GM18499 (cell line): ENCODE results near the gene MTHFD2L.
A peak's percentile ranks its signal among the peaks of the same experiment; 100 is the strongest.
"Not testable (repeated sequence)": the region's sequence is repeated elsewhere in the genome, so short reads cannot be mapped to it uniquely, and the experiment has no call there.

Source experiments
- ATAC-seq: cut with Tn5 transposase; IDR thresholded peaks from one replicate; pipeline ENCODE4 v1.9.1; 2021; ENCODE audit warnings: moderate number of reproducible peaks; ENCODE audit not compliant: insufficient read depth, unreplicated experiment

Gene MTHFD2L

GRCh38 chr4:74181219-74181618, 23.3 kb downstream of the MTHFD2L start:
- ATAC-seq = no peak

GRCh38 chr4:74188912-74189311, 31.0 kb downstream of the MTHFD2L start:
- no peak for ATAC-seq

DNA sequence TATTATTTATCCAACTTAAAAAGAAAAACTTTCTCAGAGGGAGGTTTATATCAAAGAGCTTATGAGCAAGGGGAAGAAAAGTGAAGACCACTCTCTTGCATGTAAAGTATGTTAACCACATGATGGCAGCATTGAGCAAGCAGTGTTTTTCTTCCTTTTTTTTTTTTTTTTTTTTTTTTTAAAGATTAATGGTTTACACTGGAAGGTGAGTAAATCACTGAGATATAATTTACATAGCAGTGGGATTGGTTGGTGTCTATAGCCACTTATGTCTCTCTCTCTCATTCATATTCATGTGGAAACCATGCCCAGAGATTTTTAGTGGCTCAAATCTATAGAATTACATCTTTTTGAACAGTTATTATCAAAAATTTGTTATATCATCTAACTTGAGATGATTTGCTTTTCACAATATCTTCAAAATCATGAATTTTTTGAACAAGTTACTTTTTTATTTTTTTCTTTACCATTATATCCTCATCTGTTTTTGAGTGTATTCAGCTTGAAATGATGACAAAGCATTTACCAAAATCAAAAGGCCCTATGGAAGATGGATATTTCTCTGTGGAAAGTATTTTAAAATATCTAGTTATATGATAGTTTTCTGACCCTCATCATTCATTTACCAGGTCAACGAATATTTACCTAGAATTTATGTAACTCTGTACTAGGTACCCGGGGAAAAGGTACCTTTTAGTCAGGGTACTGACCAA, 31.6 kb downstream of the MTHFD2L start:
- no peak for ATAC-seq

DNA sequence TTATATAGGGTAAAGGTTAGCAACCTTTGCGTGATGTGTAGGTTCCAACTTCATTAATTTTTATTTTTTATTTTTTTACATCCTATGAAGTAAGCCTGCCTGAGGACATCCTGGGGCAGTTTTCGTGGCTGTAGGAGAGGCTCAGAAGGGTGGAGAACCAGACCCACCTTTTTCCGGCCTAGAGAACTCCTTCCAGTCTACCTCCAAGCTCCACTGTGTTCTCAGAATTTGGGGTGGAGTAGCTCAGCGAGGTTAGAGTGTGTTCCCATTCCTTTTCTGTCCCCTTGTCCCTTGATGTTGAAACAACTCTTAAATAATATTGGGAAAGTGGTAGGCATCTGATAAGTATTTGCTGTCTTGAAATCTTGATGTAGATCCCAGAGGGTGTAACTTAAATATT, 32.4 kb downstream of the MTHFD2L start:
- ATAC-seq = no peak

GRCh38 chr4:74190919-74191397, 33.0 kb downstream of the MTHFD2L start:
- ATAC-seq = no peak

DNA sequence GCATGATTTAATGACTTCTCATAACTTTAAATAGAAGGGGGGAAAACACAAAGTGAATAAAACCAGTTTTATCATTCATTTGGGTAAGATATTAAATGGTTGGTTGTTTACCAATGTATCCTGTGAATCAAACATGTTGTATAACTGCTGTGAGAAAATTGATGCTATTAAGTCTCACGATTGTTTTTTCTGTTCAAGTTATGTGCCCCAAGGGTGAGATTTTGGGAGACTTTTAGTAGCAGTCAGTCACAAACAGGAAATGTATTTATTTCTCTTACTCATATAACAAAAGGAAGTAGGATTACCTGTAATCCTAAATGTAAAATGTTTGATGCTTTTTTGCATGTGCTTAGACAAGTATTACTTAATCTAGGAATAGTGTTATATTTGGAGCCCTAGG, 39.2 kb downstream of the MTHFD2L start:
- ATAC-seq = peak; percentile 73

- ATAC-seq = no peak
These were observed 44.2 kb downstream of the MTHFD2L start for GRCh38 chr4:74202062-74202586.

DNA sequence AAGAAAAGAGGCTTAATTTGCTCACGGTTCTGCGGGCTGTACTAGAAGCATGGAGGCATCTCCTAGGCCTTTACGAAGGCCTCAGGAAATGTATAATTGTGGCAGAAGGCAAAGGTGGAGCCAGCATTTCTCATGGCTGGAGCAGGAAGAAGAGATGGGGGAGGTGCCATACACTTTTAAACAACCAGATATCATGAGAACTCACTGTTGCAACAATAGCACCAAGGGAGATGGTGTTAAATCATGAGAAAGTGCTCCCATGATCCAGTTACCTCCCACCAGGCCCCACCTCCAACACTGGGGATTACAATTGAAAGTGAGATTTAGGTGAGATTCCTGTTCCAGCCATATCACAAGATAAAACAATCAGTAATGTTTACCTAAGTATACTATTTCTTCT, 45.5 kb downstream of the MTHFD2L start:
- ATAC-seq = no peak

GRCh38 chr4:74205046-74205445, 47.1 kb downstream of the MTHFD2L start:
- no peak for ATAC-seq

DNA sequence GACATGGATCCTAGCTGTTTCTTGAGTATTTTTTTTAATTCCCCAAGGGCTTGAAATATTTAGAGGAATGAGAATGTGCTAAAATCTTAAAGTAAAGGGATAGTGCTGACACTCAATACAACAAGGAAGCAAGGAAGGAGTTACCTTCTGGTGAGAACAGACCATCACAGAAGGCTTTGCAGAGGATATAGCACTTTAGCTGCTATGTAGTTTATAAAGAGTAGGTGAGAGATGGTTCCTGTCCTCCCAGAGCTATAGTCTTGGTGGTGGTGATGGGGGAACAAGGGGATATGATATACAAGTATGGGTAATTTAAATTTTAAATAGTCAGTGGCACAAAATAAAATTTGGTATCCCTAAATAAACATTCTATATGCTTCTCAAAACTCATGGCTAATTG, 47.6 kb downstream of the MTHFD2L start:
- no peak for ATAC-seq

DNA sequence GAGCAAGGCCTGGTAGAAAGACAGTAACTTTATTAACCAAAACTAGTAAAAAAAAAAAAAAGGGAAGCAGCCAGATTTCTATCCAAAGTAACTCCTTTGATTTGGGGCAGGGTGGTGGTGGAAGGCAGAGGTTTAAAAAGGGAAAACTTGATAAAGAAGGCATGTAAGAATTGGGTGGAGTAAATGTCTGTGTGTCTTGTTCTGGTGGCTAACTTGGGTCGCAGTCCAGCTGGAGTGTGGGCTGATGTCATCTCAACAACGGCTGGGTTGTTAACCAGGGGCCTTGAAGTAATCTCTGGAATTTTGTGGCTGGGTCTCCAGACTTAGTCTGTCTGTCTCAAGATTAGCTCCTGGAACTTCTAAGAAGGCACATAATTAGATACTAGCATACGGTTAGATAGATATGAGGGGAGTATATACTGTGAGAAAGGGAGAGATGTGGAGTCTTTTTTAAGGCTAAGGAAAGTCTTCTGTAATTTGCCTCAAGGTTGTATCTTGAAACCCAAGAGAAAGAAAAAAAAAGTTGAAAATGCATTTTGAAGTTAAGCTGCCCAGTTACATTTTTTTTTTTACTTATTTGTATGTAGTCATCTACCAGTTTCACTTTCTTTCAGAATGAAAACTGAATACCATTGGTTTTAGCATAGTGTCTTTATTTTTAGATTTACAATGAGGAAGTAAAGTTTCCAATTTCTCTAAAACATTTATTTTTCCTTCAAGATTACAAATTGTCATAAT, 48.3 kb downstream of the MTHFD2L start:
- peak; percentile 82 for ATAC-seq

- ATAC-seq = not testable (repeated sequence)
These were observed 56.7 kb downstream of the MTHFD2L start for GRCh38 chr4:74214457-74215159.

GRCh38 chr4:74215236-74215635, 57.3 kb downstream of the MTHFD2L start:
- not testable (repeated sequence) for ATAC-seq

- no peak for ATAC-seq
These were observed 59.4 kb downstream of the MTHFD2L start for GRCh38 chr4:74217365-74217764.

DNA sequence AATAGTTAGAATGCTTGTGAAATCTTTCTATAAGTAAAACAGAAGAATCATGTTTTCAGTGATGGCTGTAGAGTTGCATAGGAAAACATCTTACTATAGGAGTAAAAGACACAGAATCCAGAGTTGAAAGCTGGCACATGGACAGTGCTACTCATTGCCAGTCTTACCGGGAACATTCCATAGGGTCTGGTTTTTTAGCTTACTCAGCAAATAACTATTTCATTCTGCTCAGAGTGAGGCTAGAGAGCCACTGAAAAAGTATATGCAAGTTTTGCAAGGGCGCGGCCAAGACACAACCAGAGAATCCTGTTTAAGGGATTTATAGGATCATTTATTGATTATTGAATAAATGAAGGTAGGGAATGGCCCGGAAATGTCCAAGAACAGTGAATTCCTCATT, 60.3 kb downstream of the MTHFD2L start:
- no peak for ATAC-seq

DNA sequence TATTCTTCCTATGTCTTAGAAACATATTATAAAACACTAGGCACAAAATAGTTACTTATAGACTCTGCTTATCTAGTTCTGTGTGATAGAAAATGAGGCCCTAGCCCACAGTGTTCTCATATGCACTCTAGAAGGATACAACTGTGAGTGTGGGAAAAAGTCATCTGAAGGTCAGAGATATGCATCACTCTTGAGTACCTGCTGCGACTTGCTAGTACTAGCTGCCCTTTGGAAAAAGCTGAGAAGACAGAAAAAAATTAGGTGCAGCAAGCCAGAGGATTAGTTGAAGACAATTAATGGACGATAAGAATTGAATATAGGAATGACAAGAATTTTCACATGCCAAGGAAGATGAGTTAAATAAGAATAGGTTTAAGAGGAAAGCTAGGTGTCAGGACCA, 61.3 kb downstream of the MTHFD2L start:
- ATAC-seq = no peak

- no peak for ATAC-seq
These were observed 65.2 kb downstream of the MTHFD2L start for GRCh38 chr4:74223098-74223497.

- ATAC-seq = no peak
These were observed 65.9 kb downstream of the MTHFD2L start for GRCh38 chr4:74223801-74224200.

DNA sequence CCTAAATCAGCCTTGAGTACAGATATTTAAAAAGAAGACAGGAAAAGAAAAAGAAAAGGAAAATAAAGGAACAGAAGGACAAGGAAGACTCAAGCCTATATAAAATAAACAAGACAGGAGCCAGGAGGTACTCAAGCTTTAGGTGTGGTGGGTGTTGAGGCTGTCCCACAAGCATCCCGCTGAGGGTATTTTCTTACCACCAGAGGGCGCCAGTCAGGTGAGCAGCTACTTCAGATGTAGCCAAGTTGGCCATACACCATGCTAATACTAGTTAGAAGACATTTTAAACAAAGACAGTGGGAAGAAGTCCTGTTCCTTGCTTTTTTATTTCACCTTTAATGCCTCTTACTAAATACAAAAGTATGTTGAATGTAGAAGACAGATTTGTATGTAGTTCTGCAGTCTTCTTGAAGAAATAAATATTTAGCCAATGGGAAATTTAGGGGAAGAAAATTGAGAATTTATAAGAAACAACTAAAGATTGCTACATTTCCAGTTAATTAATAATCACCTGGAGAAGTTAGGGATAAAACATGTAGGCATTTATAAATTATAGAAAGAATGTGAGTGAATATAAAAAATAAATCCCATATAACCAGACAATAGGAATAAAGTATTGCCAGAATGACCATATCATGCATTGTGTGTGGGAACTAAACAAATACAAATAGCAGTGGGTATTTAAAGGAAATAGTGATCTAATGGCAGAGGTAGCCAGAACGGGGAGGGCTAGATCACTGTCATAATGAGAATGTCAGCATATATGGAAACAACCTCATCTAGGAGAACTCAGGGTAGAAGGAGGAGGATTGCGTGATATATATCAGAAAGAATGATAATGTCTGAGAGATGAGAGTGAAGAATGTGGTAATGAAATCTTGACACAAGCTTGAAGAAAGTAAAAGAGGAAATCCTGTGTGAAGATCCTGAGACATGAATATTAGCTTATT, 71.0 kb downstream of the MTHFD2L start:
- peak; percentile 72 for ATAC-seq
